Posterior vena cava (tissue), 2 donors: ENCODE results near the gene TOGARAM2. TPM values are rescaled to one million over a fixed set of nuclear protein-coding genes. Genes with fewer than 3 reads are reported as not detected.

ENCODE experiments used
- DNase-seq: peaks from one replicate; pipeline ENCODE4 v3.0.0-alpha.2; 2020; ENCODE audit warnings: low spot score
- intact Hi-C, 2 donors: fragments of 100-400 bp; cut with DNase I; formaldehyde crosslinking; loops; one replicate each; pipeline versions ENCODE4 v1.14.1 to v1.14.2; 2022 to 2023
- total RNA-seq, 2 donors: library from RNA; stranded (reverse); fragmentation: NEBNext Ultra II Directional; extraction: Animal tissue kit (Norgen Biotek cat#: 25700); gene quantifications; one replicate each; pipeline ENCODE4 v1.2.1, GENCODE V29; 2021
- donor health status: DM: yes; HTN: yes; CAD: no.
- donor health status: DM: yes; HTN: yes; CAD: no.

Gene TOGARAM2
- total RNA-seq, 2 donors from 2014 or later = 0.52 to 0.60 TPM

DNA sequence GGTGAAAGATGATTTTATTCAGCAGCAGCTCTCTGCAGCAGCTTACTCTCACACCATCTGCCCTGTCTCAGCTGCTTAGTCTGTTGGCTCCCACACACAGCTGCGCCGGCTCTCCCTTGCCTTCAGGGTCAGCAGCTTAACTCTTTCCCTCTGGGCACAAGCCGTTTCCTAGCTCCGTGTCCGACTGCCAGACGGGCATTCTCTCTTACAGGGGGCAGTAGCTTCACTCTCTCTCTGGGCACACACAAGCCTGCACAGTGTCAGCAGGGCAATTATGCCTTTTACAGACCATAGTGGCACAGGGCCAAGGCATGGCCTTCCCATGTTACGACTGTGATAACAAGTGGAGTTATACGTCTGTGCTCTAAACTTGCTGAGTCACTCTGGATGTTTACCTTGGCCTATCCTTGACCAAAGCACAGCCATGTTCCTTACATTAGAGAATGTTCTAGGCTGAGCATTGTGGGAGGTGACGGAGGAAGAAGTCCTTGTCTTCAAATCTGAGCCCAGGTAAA is 61.5 kb downstream of the TOGARAM2 start:
- intact Hi-C loops = no loop called here
- DNase-seq = no peak

DNA sequence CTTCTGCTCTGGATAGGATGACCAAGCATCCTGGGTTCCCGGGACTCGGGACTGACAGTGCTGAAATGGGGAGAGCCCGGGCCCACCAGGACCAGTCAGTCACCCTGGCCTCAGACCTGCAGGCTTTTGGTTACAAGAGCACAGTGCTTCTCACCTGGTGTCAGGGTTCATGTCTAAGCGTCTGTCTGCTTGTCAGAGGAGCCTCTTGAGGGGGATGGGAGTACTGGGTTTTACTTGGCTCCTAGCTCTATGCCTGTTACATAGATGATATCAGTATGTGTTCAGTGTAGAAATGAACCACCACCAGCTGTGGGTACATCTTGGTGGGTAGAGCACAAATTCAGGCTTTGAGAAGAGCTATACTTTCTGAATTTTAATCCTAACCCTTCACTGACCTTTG is 63.4 kb downstream of the TOGARAM2 start:
- no peak for DNase-seq
- intact Hi-C loops = no loop called here

DNA sequence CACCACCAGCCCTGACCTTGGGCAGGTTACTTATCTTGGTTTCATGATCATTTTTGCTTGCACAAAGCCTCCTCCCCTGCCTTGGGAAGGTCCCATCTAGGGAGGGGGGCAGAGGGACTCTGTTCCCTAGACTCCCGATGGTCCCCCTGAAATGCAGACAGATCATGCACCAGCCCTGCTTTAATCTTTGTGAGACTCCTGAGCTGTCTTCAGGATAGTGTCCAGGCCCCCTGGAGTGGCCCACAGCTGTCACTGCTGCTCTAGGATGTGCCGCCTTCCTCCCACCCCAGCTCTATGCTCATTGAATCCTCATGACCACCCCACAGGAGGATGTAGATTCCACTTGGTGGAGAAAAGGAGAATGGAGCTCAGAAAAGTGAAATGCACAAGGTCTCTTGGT is 65.2 kb downstream of the TOGARAM2 start:
- intact Hi-C loops = no loop called here
- no peak for DNase-seq

DNA sequence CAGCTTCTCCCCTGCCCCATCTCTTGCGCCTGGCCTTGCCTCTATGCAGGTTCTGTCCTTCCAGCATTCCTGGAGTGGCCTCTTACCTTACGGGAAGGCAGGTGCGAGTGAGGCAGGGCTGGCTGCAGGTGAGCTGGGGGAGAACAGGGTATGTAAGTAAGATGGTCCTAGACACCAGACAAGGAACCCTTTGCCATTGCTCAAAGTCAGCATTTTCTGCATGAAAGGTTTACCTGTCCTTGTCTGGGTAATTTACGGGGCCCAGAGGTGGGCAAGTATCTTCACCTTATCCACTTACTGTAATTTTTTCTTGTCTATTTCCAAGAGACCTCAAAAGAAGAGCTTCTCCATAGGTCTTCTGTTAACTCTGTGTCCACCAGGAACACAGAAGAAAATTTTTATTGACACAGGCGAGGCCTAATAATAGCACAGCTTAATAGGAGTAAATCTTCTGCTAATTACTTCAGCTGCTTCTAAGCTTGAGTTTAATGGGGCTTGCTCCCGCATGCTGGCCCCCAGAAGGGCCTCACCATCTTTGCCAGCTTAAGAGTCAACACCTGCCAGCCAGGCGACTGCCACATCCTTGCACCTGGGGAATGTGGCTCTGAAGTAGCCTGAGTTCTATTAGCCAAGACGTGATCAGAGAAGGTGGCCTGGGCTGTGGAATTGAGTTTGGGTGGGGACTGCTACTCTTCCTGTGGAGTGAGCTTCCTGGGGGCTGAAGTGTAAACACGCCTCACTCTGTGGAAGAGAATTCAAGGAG is 66.2 kb downstream of the TOGARAM2 start:
- no peak for DNase-seq
- intact Hi-C loops = no loop called here

DNA sequence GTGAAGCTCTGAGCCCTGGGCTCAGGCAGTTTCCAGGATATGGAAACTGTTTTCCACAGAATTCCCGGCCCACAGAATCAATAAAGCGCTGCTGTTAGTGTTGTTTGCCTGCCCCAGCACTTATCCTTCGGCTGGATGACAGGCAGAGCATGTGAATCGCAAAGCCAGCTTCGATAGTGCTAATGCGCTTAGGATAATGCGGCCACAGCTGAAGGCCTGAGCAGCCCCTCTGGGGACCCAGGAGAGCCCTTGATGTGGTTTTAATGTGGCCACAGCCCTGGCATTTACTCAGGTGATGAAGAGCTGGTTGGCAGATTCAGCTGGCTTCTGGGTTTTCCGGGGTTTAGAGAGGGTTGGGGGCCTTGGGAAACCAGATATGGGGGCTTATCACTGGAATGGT is 69.5 kb downstream of the TOGARAM2 start:
- intact Hi-C loops = no loop called here
- no peak for DNase-seq

DNA sequence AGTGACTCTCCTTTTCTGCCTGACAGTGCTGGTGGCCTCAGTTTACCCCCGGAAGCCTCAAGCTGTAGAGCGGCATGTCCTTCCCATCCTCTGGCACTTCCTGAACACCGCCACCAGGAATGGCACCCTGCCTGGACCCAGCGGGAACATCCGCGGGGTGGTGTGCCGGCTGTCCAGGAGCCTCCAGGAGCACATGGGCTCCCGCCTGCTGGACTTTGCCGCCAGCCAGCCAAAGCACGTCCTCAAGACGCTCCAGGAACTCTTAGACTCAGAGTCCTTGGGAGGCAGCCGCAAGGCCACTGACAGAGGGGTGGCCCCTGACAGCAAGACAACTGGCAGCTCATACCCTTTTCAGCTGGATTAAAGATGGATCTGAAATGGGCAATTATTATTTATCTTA is 70.6 kb downstream of the TOGARAM2 start:
- intact Hi-C loops = loop anchor here in 1 of 2 donors (1.0 kb wide), 1 partner anchor 23 kb away; the partner anchor contains the start of gene PCARE
- no peak for DNase-seq

DNA sequence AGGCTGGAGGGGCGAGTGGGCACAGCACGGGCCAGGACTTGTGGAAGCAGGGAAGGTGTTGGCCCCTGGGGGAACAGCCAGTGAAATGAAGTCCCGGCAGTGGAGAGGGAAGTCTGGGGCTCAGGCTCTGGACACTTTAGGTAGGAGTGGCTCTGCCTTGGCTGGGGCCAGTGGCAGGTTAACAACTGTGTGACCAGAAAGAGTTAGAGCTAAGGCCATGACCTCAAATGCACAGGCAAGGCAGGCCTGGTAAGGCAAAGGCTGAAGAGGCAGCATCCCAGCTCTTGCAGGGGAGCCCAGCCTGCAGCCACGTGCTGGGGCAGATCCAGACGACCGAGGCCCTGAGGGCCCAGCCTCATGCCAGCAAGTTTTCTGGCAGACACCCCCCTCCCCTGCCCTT is 71.7 kb downstream of the TOGARAM2 start:
- intact Hi-C loops = no loop called here
- no peak for DNase-seq

DNA sequence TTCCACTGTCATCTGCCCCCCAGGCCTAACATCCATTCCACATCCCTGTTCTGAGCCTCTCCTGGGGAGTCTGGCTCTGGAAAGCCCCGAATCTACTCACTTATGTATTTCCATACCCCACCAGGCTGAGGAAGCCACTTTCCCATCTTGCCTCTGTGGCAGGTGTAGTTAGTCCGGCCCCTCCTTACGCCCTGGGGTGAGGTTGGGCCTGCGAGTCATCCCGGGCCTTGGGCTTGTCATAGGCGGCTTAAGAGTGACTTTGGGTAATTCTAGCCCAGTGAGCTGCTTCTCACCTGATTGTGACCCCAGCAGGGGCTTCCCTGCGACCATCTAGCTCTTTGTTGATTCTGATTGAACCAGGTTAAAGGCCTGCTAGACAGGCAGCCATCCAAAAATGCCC is 72.1 kb downstream of the TOGARAM2 start:
- DNase-seq = no peak
- intact Hi-C loops = no loop called here

DNA sequence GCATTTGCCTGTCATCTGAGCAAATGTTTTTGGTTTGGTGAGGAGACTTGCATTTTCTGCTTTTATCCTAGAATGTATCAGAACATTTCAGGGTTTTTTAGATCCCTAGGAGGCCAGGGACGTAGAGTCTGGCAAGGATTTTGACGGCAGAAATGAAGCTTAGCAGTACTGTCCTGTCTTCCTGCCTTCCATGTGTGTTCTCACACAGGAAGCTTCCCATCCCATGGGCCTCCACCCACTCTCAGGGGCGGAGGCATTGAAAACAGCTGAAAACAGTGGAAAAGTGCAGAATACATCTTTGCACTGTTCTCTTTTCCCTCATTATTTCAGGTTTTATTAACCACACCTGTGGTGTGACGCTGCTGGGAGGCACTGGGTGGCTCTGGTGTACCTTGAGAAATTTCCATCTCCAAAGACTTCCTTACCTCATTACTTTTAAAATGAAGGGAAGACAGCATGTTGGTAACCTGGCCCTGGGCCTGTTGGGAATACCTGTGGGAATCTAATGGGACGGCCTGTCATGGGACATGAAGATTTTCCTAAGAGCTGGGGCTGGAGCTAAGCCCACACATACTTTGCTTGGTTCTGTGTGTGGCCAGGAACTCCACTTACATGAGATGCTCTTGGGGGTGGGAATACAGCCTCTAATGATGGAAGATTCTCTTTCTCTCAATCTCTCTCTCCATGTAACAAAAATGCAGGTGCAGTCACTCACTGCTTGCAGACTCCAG is 72.7 kb downstream of the TOGARAM2 start:
- intact Hi-C loops = no loop called here
- no peak for DNase-seq

DNA sequence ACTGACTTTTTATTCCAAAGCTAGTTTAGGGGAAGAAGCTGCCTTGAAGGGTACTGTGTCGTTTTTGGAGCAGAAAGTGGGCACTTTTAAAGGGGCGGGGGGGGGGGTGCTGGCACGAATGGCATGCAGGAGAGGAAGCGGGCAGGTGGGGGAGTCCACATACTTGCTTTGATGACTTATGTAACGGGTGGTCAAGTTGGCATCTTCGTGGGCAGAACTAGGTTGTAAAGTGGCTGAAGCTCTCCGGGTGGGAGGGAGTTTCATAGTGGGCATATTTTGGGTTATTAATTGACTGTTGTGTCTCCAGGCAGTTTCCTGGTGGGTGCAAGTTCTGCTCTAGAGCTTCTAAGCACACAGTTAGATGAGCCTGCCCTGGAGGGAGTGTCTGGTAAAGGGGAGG is 73.3 kb downstream of the TOGARAM2 start:
- intact Hi-C loops = no loop called here
- no peak for DNase-seq

DNA sequence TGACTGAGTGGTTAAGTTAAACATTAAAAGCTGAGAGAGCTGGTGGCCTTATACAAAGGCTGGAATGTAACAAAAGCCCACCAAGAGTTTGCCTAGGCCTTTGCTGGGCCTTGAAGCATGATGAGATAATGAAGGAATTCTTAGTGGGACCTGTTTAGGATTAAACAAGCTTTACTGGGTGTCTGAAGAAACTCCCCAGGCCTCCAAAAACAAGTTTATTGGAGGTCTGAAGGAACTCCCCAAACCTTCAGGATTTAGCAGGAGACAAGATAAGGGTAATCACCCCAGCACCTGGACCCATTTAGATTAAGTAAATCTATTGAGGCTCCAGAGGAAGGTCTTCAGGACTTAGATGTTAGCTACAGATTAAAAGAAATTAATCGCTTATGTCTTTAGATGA is 74.5 kb downstream of the TOGARAM2 start:
- DNase-seq = no peak
- intact Hi-C loops = no loop called here

DNA sequence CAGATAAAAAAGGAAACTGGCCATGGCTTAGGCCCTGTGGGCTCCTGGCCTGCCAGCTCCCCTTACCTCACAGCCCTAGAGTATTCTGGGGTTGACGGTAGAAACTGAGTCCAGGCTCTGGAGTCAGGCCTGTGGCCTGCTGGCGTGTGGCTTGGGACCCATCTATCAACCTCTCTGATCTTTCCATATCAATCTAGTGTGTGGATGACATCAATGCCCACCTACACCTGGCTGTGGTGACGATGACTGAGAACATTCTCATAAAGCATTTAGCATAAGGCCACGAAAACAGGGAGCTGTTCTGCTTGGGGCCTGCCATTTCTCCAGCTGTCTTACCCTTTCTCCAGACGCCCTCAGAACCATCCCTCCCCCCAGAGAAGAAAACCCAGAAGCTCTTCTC is 75.4 kb downstream of the TOGARAM2 start:
- intact Hi-C loops = no loop called here
- DNase-seq = no peak

DNA sequence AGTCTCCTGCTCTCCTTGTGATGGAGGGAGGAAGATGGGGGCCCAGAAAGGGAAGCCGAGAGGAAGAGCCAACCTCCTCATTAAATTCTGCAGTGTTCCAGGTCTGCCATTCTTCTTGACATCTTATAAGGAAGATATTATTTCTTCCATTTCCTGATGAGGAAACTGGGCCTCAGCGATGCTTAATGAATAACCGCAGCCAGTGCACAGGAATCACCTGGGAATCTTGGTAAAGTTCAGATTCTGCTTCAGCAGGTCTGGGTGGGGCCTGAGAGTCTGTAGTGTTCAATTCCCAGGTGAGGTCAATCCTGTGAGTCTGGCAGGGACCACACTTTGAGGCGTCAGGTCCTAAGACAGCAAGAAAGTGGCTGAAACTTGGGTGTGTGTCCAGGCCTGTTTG is 75.9 kb downstream of the TOGARAM2 start:
- intact Hi-C loops = no loop called here
- DNase-seq = no peak

DNA sequence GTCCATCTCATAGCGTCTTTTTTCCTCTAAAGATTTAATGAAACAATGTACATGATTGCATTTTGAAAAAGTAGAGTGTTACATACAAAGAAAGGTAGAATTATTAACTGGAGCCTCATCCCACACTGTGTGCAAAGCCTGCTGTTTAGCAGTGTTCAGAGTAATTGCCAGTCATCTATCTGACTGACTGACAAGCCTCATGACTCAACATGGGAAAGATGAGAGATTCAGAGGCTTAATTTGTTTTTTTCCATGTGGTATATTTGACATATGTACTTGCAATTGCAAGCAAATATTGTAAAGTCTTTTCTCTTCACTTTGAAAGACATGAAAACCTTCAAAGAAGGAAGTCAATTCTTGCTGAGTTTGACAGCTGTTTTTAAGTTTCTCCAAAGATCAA is 78.5 kb downstream of the TOGARAM2 start:
- intact Hi-C loops = no loop called here
- no peak for DNase-seq

DNA sequence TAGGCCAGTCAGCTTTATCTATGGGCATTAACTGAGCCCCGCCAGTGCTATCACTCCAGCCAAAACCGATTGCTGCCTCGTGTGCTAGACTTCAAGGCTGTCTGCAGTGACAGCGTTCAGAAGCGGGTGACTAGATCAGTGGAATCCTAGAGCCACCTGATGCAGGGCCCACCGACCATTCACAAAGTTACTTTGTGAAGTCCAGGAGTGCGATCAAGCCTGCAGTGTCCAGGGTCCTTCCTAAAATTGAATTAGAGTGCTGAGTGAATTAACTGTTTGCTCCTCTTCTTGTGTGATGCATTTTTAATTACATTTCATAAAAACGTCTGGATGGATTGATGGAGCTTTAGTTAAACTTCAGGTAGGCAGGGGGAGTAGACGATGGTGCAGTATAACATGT is 79.3 kb downstream of the TOGARAM2 start:
- intact Hi-C loops = no loop called here
- no peak for DNase-seq

DNA sequence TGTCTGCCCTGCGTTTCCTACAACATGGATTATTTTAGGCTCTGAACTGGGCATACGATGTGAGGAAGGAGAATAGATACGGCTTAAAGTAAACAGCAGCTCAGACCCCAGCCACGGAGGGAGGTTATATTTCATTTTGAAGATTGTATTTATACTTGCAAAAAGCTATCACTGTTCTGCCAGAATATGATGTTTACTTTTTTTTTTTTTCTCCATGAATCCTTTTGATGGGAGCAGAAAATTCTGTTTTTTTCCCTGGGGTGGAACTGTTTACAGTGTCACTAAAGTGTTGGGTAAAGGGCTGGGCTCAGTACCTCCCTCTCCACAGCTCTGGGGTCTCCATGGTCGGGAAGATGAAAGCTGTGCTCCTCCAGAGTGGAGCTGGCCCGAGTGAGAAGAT is 80.1 kb downstream of the TOGARAM2 start:
- no peak for DNase-seq
- intact Hi-C loops = no loop called here

DNA sequence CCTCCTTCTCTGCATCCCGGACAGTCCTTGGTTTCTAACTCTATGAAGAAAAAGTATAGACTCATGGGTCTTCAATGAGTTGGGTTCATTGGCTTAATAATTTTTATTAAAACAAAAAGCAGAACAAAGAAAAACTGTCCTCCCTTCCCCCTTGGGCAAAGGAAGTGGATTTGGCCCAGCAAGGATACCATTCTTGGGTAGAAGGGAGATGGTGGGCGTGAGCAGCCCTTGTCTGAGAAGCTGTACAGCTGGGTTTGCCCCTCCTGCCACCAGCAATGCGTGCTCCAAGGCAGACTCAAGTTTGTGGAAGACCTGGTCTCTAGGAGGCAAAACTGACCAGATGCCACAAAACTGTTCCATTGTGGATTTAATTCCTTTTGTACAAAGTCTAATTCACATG is 80.5 kb downstream of the TOGARAM2 start:
- intact Hi-C loops = no loop called here
- DNase-seq = no peak

DNA sequence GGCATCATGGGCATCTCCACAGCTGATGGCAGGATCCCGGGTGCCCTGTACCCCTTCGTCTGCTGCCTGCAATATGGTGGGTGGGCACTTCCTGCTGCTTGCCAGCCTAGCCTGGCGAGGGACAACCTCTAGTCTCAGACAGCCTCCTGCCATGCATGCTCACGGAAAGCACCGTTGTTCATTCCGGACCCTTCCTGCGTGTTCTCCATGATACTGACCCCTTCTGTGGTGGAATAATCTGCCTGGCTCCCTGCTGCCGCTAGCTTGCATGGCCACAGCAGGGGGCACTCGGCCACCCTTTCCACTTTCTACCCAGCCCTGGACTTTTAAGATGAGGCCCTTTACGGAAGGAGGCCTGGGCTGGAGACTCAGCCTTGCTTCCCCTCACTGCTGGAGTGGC is 81.3 kb downstream of the TOGARAM2 start:
- intact Hi-C loops = no loop called here
- DNase-seq = no peak

DNA sequence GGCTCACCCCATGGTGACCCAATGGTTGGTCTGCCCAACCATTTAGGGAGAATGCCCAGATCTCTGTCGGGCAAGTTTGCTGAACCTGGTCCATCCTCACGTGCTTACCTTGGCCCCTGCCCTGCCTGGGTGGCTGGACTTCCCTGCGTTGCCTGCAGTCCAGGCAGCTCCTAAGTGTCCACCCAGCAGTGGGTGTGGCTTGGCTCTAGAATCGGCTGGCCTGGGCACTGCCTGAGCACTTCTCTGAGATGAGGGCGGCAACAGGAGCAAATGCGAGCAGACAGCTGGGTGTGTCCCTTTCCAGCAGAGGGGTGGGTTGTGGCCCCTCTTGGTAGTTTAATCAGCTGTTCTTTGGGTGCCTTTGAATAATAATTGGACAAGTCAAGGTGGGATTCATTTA is 82.0 kb downstream of the TOGARAM2 start:
- no peak for DNase-seq

DNA sequence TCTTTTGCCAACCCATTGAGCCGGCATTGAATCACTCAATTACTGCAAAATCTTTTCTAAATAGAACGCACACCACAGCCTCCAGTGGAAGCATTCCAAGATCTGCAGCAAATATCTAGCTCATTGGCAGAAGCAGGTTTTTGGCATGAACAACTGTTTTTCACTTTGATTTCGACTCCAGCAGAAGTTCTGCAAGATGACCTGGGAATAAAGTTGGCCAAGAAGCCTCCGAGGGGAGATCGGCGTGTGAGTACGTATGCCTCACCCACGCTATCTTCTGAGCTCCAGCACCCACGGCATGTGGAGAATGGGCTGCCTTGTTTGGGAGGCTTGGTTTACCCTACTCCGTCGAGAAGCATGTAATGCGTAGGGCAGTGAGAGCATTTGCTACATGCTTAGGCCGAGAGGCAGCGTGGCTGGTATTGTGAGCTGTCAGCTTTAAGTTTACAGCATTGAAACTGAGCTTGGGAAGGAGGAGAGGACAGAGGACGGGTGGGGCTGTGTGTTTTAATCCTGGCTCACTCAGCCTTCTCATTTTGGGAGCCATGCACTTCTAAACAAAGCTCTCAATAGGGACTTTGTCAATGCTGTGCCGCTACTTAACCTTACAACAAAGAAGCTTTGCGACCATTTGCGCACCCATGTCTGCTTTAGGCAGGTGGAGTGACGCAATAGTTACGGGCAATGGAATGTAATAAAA is 82.7 kb downstream of the TOGARAM2 start:
- intact Hi-C loops = no loop called here
- DNase-seq = no peak

More for the DNA sequence above, 82.0 kb downstream of the TOGARAM2 start:
- intact Hi-C loops = no loop called here
